Left ventricle myocardium inferior (tissue), 1 donor: ENCODE measurements around the gene ATPAF2. TPM values are rescaled to one million over a fixed set of nuclear protein-coding genes. Genes with fewer than 3 reads are reported as not detected.
A peak's percentile ranks its signal among the peaks of the same experiment; 100 is the strongest.

Experiments used
- DNase-seq: peaks from one replicate; pipeline ENCODE4 v3.0.0-alpha.2; 2020
- H3K27ac ChIP-seq: fragments of 200-600 bp; replicated peaks from 2 replicates; pipeline ENCODE4 v1.8.0; 2021
- H3K27me3 ChIP-seq: fragments of 200-600 bp; 2 replicates; pipeline ENCODE4 v1.8.0; 2021; ENCODE audit warnings: low read depth
- H3K36me3 ChIP-seq: fragments of 200-600 bp; 2 replicates; pipeline ENCODE4 v1.8.0; 2021
- H3K4me1 ChIP-seq: fragments of 200-600 bp; 2 replicates; pipeline ENCODE4 v1.8.0; 2021
- H3K4me3 ChIP-seq: fragments of 200-600 bp; 2 replicates; pipeline ENCODE4 v1.8.0; 2021; ENCODE audit warnings: mild to moderate bottlenecking, moderate library complexity
- H3K9me3 ChIP-seq: fragments of 200-600 bp; replicated peaks from 2 replicates; pipeline ENCODE4 v1.8.0; 2021
- intact Hi-C: fragments of 100-400 bp; cut with micrococcal nuclease; formaldehyde crosslinking; loops from one replicate; pipeline ENCODE4 v1.11.0; 2022
- total RNA-seq: library from RNA; stranded (reverse); fragmentation: NEBNext Ultra II Directional; extraction: Animal tissue kit (Norgen Biotek cat#: 25700); gene quantifications from one replicate; pipeline ENCODE4 v1.2.1, GENCODE V29; 2021
- TF ChIP-seq, protein P1 (sequence below): fragments of 200-600 bp; IDR thresholded peaks from 2 replicates; pipeline ENCODE4 v1.8.0; 2021; ENCODE audit warnings: antibody characterized with exemption, mild to moderate bottlenecking, borderline replicate concordance
- donor health status: DM: no; HTN: yes; CAD: no; lungs with severe emphysema.

ATPAF2 gene
- total RNA-seq, 1 donor from 2014 or later = 37.5 TPM

DNA sequence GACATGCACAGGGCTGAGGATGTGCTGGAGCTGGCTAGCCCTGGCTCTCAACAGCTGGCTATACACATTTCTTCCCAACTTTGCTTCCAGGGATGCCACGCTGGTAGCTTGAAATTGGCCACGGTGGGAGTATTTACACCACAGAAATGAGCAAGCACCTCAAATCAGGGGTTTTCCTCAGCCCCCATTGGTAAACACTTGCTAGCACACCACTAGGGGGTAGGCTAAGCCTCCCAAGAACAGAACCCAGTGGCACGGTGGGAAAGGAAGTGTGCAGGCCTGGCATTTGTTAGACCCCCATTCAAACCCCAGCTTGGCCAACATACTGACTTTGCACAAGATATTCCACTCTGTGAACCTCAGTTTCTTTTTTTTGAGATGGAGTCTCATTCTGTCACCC is 53.4 kb downstream of the ATPAF2 start:
- intact Hi-C loops = no loop called here
- no peaks in the 10 kb centered on the region for H3K36me3 ChIP-seq
- H3K4me3 ChIP-seq = no peak overlapping the region
- DNase-seq = no peak
- H3K27ac ChIP-seq = no peak overlapping the region
- no peaks in the 10 kb centered on the region for H3K4me1 ChIP-seq
- no peaks in the 10 kb centered on the region for H3K27me3 ChIP-seq
- H3K9me3 ChIP-seq = no peaks in the 10 kb centered on the region
- TF ChIP-seq, protein P1, sequence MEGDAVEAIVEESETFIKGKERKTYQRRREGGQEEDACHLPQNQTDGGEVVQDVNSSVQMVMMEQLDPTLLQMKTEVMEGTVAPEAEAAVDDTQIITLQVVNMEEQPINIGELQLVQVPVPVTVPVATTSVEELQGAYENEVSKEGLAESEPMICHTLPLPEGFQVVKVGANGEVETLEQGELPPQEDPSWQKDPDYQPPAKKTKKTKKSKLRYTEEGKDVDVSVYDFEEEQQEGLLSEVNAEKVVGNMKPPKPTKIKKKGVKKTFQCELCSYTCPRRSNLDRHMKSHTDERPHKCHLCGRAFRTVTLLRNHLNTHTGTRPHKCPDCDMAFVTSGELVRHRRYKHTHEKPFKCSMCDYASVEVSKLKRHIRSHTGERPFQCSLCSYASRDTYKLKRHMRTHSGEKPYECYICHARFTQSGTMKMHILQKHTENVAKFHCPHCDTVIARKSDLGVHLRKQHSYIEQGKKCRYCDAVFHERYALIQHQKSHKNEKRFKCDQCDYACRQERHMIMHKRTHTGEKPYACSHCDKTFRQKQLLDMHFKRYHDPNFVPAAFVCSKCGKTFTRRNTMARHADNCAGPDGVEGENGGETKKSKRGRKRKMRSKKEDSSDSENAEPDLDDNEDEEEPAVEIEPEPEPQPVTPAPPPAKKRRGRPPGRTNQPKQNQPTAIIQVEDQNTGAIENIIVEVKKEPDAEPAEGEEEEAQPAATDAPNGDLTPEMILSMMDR = peak; percentile 19

GRCh38 chr17:17985153-17985552 is 53.8 kb downstream of the ATPAF2 start:
- TF ChIP-seq, protein P1 = no peak
- no peaks in the 10 kb centered on the region for H3K9me3 ChIP-seq
- no peak for DNase-seq

DNA sequence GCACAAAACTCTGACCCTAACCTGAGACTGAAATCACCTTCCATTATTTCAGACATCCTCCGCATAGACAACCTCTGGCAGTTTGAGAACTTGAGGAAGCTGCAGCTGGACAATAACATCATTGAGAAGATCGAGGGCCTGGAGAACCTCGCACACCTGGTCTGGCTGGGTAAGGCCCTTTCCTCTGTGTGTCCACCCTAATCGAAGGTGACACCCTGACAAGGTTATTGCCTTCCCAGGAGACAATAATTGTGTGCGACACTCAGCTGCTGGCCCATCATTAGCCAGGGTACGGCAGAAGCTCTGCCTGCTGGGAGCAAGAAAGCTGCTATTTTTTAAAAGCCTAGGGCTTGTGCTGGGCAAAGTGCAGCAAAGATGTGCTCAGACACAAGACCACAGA is 55.2 kb downstream of the ATPAF2 start:
- no peak overlapping the region for H3K27ac ChIP-seq
- no peaks in the 10 kb centered on the region for H3K9me3 ChIP-seq
- H3K36me3 ChIP-seq = no peaks in the 10 kb centered on the region
- no peaks in the 10 kb centered on the region for H3K4me1 ChIP-seq
- TF ChIP-seq, protein P1 = no peak
- H3K4me3 ChIP-seq = no peak overlapping the region
- intact Hi-C loops = no loop called here
- no peak for DNase-seq
- H3K27me3 ChIP-seq = no peaks in the 10 kb centered on the region

More at GRCh38 chr17:17985153-17985552, 53.8 kb downstream of the ATPAF2 start:
- intact Hi-C loops = no loop called here
- Histone ChIP-seq H3K36me3 (no peaks in the 10 kb centered on the region), H3K4me1 (no peaks in the 10 kb centered on the region), H3K4me3 (no peak overlapping the region), H3K27ac (no peak overlapping the region), H3K27me3 (no peaks in the 10 kb centered on the region)

DNA sequence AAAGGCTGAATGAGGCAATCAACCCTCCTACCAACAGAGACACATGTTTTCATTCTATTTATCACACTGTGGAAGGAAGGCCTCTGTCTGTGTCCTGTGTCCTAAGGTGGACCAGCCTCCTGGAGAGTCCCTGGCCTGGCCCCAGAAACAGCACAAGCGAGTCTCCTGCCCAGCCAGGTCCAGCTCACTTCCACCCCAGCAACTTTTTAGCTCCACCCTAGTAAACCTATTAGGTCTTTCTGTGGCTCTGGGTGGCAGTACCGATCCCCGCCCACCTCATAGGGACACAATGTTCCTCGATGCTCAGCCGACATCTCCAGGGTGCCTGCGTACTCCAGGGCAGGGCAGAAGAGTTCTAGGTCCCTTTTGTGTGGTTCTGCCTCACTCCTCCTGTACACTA is 55.6 kb downstream of the ATPAF2 start:
- intact Hi-C loops = no loop called here
- no peak for DNase-seq
- Histone ChIP-seq H3K4me3 (no peak overlapping the region), H3K36me3 (no peaks in the 10 kb centered on the region), H3K27ac (no peak overlapping the region), H3K27me3 (no peaks in the 10 kb centered on the region), H3K4me1 (no peaks in the 10 kb centered on the region), H3K9me3 (no peaks in the 10 kb centered on the region)
- TF ChIP-seq, protein P1 = no peak

DNA sequence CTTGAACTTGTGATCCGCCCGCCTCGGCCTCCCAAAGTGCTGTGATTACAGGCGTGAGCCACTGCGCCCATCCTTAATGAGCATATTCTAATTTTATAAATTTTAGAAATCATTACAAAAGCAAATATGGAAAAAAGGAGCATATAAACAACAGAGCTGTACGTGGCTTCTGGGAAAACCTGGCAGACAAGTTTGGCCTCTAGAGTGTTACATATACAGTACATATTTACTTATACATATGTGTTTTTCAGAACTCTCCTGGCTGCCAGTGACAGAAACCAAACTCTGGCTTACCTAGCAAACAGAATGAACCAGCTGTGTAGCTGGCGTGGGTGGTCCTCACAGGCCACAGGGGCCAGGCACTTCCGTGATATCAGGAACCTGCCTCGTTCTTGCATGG is 56.2 kb downstream of the ATPAF2 start:
- DNase-seq = no peak
- H3K4me1 ChIP-seq = no peaks in the 10 kb centered on the region
- no peaks in the 10 kb centered on the region for H3K27me3 ChIP-seq
- intact Hi-C loops = no loop called here
- TF ChIP-seq, protein P1 = no peak
- no peak overlapping the region for H3K4me3 ChIP-seq
- no peaks in the 10 kb centered on the region for H3K36me3 ChIP-seq
- no peaks in the 10 kb centered on the region for H3K9me3 ChIP-seq
- no peak overlapping the region for H3K27ac ChIP-seq

DNA sequence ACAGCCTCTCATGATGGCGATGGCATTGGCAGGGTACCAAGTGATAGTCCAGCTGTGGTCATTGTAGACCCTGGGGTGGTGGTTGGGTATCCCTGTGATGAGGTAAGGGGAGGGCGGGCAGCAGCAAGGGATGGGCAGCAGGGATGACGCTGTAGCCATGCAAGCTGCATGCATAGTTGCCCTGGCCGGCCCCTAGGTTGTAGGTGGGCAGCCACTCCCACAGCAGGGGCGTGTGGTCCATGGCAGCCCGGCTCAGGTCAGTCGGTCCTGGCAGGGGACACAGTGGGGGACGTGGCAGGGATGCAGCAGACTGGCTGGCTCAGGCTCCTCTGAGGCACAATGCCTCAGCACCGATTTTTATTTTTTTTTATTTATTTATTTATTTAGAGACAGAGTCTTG is 57.6 kb downstream of the ATPAF2 start:
- no peak overlapping the region for H3K4me3 ChIP-seq
- intact Hi-C loops = no loop called here
- TF ChIP-seq, protein P1 = no peak
- H3K4me1 ChIP-seq = no peaks in the 10 kb centered on the region
- H3K9me3 ChIP-seq = no peaks in the 10 kb centered on the region
- no peak for DNase-seq
- no peak overlapping the region for H3K27ac ChIP-seq
- H3K27me3 ChIP-seq = no peaks in the 10 kb centered on the region
- no peaks in the 10 kb centered on the region for H3K36me3 ChIP-seq
